ACHN (cell line): ENCODE results near the gene ASCC1.
"Not testable (repeated sequence)": the region's sequence is repeated elsewhere in the genome, so short reads cannot be mapped to it uniquely, and the experiment has no call there.

ENCODE experiments used
- DNase-seq: peaks from one replicate; pipeline ENCODE4 v3.0.0-alpha.2; 2015
- in situ Hi-C: cut with HindIII; loops from 2 replicates; pipeline ENCODE4 v1.10.0; 2017; ENCODE audit warnings: low sequenced_read_pairs, low pct_ligation_motif_present, low pct_unique_long_range_greater_than_20kb

Gene ASCC1

DNA sequence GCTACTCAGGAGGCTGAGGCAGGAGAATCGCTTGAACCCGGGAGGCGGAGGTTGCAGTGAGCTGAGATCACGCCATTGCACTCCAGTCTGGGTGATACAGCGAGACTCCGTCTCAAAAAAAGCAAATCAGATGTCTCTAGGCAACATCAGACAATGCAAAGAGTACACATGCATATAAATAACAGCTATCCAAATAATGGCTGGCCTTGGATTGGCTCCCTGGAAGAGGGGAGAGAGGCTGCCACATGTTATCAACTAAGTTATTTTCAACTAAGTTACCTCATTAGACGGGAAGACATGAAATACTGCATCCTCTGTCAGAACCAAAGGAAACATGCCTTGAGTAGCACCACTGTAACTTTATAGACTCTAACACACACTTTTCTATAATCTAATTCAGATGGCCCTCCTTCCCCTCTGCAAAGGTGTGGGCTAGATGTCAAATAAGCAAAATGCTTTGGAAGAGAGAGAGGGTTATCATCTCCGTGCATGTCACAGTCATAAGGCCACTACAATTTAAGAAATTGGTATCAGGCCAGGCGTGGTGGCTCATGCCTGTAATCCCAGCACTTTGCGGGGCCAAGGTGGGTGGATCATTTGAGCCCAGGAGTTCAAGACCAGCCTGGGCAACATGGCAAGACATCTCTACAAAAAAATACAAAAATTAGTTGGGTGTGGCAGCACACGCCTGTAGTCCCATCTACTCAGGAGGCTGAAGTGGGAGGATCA is 105.2 kb downstream of the ASCC1 start:
- DNase-seq: no peak
- in situ Hi-C loops: loop anchor here (25.0 kb wide), 1 partner anchor 201 kb away; no protein-coding TSS in a partner anchor

DNA sequence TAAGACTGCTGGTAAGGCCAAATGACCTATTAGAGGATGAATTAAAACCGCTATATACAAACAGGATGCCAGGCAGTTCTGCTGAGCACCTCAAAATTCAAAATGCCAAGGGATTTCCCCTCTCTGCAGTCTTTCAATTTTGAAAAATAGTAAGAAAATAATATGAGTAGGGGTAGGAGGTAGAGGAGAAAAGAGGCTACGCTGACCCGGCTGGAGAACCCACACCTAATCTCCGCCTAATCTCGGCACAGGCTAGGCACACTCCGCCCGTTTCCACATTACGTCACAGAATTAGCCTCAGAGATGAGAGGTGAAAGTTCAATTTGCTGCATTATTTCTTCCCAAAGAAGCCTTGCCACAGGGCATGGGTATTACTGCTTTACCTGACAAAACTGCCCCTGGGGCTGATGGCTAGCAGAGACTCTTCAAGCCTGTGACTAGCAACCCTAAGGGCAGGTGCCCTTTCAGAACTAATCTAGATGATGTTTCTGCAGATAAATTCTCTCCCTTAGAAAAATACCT is 106.4 kb downstream of the ASCC1 start:
- in situ Hi-C loops: loop anchor here (25.0 kb wide), 1 partner anchor 203 kb away; no protein-coding TSS in a partner anchor
- no peak for DNase-seq

DNA sequence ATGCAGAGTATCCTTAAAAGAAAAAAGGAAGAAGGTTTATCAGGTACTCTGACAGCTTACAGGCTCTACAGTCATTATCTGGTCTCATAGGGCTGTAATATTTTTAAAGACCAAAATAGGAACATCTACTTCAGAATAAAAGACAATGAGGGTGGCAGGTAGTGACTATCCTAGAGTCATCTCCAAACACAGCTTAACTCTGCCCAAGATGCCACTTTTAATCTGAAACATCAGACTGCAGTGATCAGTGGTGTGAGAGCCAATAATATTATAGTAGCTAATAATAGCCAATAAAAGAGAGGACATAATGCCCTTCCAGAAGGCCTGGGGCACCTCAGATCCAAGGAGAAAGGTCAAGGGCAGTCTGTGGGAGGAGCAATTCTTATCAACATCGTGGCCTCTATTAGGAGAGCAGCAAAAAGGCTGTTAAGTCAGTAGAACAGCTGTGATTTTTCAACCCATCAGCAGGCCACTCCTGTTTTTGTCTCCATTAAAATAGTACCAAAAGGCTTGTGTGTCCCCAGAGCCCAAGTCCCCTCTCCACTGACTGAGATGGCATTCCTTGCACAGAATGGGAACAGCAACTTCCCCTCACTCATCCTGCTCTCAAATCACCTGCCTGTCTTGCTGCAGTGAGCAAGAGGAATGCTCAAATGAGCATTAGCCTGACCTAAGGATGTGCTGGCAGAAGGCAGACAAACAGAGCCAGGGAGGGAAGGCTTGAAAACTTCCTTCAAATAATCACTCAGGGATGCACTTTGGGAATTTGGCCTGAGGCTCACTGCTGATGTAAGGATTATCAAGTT is 107.0 kb downstream of the ASCC1 start:
- peak; percentile 60 for DNase-seq
- in situ Hi-C loops: loop anchor here (25.0 kb wide), 1 partner anchor 203 kb away; no protein-coding TSS in a partner anchor

DNA sequence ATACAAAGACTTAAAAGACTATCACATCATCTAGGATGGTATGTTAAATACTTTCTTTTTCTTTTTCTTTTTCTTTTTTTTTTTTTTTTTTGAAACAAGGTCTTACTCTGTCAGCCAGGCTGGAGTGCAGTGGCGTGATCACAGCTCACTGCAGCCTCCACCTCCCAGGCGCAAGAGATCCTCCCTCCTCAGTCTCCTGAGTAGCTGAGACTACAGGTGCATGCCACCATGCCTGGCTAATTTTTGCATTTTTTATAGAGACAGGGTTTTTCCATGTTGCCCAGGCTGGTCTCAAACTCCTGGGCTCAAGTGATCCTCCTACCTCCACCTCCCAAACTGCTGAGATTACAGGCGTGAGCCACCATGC is 108.1 kb downstream of the ASCC1 start:
- not testable (repeated sequence) for DNase-seq
- in situ Hi-C loops: loop anchor here (25.0 kb wide), 1 partner anchor 204 kb away; no protein-coding TSS in a partner anchor

DNA sequence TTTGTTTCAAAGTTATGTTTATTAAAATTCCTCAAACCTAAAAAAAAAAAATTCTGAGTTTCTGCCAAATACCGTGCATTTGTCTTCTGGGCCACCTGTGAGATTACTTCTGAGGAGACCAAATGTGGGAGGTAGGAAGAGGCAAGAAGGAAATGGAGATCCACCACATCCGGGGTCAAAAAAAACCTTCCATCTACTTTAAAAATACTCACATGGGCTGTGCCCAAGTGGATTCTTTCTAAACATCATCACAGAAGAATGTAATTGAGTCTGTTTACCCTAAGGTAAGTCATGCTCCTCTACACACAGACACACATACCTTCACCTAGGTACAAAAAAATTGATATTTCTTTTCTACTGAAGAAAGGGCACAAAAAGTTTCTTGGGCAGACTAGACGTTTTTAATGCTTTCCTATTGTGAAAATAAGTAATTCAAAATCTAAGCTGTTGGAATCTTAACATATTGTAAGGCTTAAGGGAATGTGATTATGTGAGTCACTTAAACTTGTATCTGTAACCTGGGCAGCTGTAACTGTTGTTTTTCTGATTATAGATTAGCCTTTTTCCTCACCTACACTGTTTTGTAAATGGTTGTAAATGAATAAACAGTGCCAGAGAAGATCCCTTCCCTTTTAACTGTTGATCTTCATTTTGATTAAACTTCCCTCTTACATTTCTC is 108.6 kb downstream of the ASCC1 start:
- in situ Hi-C loops: loop anchor here (25.0 kb wide), 1 partner anchor 205 kb away; no protein-coding TSS in a partner anchor

DNA sequence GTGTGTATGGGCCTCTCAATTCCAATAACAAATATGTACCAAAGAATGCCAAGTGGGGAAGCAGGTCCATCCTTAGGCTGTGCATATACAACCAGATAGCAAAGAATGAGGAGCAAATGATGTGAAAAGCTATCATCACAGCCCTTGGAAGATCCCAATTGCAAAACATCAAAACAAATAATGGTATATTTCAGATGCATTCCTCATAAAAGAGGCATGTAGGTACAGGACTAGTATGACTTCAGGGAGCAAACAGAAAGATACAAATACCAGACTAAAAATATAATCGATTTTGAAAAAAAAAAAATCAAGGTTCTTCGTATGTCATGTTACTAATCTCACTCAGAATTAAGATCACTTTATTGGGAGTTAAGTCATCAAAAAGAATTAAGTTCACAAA is 109.2 kb downstream of the ASCC1 start:
- in situ Hi-C loops: loop anchor here (25.0 kb wide), 1 partner anchor 205 kb away; no protein-coding TSS in a partner anchor
- DNase-seq: no peak

More for the DNA sequence above, 108.6 kb downstream of the ASCC1 start:
- peak; percentile 46 for DNase-seq

DNA sequence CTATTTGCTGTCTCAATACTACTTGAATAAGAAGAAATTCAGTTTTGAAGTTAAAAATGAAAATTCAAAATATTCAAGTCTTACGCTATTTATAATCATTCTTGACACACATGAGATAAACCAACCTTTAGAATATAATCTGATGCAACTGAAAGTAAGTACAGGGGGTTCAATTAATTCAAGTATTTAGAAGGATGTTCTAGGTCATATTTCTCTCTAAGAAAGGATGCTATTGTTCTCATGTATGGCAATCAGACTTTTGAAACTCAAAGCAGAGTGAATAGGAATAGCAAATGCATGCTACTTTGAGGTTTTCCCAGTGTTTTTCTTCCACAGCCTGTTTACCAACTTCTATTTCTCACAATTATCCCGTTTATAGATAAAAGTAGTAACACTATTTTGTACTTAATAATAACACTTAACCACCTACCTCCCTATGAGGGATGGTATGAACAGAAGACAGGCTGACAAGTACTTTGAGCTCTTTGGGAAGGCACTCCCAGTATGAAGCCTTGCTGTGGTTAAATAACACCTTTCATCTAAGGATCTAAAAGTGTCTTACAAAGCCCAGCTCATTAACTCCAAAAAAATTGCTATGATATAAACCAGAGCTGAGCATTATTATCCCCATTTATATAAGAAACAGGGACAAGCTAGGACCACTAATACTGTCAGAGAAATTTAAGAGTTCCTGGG is 109.8 kb downstream of the ASCC1 start:
- in situ Hi-C loops: loop anchor here (25.0 kb wide), 1 partner anchor 206 kb away; no protein-coding TSS in a partner anchor
- no peak for DNase-seq

DNA sequence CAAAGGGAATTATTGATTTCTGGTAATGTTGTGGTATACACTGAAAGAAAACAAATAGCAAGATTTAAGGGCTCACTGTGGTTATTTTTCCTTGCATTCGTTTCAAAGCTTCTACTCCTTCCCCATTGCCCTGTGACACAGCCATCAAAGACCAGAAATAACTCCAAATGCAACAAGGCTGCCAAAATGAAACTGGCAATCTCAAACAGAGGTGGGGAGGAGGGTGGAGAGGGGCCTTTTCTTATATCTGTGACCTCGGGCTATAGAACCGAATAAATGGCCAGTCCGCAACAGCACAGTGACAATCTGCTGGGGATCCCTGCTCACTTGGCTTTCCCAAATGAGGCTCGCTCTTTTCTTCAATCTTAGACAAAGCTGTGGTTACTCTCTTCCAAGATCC is 110.4 kb downstream of the ASCC1 start:
- in situ Hi-C loops: loop anchor here (25.0 kb wide), 1 partner anchor 207 kb away; no protein-coding TSS in a partner anchor
- DNase-seq: no peak

DNA sequence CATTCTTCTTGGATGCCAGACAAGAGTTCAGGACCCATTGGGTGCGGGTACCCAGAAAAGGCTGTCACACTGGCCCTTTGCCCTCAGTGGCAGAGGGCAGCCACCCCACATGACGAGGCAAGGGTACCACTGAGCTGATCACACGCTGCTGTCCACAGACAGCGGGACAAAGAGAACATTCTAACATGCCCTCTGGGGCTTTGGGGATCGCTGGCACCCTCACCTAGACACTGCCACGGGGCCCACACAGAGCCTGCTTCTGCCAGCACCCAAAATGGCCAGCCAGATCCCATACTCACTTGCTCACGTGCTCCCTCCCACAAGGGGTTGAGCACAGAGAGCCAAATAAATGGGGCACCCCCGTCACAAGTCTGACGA is 111.0 kb downstream of the ASCC1 start:
- no peak for DNase-seq
- in situ Hi-C loops: loop anchor here (25.0 kb wide), 1 partner anchor 207 kb away; no protein-coding TSS in a partner anchor

DNA sequence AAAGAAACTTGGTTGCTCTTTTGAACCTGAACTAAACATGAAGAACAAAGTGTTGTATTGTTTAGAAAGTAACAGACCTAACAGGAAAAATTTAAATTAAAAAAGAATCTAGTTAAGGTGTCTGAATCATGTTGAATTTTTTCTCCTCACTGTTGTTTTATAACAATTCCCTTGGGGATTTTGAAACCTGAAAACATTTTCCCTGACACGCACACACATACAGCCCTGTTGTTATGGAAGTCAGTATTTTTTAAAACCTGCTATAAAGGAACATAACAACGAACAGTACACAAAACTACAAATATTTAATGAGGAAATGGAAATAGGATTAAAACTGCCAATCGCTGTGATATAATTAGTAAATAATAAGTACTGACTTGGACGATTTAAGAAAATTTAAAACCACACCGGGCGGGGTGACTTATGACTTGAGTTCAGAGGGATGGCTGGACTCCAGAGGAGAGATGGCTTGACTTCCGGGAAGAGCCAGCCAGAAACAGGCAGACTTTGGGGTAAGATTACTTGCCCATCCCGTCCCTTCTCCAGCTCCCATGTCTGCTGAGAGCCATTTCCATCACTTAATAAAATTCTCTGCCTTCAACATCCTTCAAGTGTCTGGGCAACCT is 111.5 kb downstream of the ASCC1 start:
- DNase-seq: no peak
- in situ Hi-C loops: loop anchor here (25.0 kb wide), 1 partner anchor 208 kb away; no protein-coding TSS in a partner anchor

DNA sequence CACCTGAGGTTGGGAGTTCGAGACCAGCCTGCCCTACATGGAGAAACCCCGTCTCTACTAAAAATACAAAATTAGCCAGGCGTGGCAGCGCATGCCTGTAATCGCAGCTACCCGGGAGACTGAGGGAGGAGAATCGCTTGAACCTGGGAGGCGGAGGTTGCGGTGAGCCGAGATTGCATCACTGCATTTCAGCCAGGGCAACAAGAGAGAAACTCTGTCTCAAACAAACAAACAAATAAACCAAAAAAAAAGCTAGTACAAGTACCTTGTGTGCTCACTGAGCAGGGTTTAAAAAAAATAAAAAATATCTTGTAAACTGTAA is 116.5 kb downstream of the ASCC1 start:
- DNase-seq: no peak
- in situ Hi-C loops: no loop called here

DNA sequence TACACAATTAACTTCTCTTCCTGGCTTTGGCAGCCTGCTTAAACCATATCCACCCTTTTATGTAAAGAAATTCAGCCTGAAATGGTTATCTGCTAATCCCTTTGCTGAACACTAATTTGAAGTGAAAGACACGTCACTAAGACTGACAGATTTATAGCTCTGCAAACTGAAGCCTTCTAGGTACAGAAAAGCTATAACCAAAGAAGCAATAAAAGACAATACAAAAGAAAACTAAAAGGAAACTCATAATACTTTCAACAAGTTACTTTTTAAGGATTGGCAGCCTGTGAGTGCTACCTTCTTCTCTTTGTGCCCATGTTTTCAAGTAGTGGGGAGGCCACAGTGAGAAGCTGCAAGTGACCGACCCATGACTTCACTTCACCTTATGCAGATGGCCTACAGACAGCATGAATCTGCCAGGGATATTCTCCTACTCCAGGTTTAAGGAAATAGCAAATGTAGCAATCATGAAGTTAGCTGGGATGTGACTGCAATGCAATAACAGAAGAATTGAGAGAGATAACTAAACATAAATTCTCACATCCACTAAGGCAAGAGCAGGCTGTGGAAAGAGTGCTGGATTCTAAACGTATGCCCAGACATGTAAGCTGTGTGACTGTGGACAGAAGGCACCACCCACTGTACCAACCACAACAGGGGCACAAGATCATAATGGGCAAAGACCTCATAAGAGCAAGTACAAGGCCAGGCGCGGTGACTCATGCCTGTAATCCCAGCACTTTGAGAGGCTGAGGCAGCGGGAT is 117.1 kb downstream of the ASCC1 start:
- in situ Hi-C loops: no loop called here
- DNase-seq: no peak

DNA sequence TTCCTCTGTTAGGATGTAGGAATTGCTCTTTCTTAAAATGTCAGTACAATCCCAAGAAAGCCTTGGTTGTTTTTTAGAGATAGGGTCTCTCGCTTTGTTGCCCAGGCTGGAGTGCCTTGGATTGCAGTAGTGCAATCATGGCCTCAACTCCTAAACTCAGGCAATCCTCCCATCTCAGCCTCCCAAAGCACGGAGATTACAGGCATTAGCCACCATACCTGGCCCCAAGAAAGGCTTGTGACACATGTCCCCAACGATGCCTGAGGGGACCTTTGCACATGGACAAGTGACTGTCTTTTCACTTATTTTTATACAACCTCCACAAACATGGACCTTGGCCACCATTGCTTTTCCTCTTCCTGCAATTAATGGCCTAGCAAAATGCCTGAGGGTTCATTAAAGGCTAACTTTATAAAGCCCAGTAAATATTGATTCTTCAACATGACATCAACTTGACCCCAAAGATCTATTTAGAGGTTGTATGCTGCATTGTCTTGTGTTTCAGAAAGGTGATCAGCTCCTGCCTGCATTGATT is 117.7 kb downstream of the ASCC1 start:
- in situ Hi-C loops: no loop called here
- DNase-seq: no peak

DNA sequence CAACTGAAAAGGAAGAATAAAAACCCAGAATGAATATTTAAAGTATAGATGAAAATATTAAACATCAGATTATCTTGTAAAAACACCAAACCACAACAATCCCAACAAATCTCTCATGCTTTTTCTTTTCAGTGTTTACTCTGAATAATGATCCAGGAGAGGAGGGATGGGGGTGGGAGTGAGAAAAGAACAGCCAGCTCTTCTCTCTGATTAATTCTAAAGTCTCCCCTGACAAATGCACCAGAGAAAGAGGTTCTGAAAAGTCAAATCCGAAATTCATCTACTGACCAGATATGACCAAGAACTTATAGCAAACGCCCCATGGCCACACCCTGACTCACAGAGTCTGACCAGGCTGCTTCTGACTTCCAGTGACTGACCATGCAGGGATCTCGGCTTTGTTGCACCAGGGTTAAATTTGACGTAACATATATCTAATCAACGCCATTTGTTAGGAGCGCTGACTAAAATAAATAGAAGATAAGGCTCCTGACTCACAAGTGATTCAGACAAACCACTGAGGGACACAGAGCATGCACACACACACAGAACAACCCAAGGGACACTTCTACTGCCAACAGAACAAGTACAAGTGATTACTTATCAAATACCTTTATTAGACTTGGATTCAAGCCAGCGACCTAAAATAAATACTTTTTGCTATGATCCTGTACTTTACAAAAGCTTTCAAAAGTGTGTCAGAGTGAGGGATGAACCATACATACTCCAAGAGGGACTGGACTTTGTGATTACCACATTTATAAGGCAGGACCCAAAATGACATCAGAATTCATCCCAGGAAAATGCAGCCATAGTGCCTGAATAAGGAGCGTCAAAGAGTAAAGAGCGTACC is 118.4 kb downstream of the ASCC1 start:
- peak; percentile 54 for DNase-seq
- in situ Hi-C loops: no loop called here

DNA sequence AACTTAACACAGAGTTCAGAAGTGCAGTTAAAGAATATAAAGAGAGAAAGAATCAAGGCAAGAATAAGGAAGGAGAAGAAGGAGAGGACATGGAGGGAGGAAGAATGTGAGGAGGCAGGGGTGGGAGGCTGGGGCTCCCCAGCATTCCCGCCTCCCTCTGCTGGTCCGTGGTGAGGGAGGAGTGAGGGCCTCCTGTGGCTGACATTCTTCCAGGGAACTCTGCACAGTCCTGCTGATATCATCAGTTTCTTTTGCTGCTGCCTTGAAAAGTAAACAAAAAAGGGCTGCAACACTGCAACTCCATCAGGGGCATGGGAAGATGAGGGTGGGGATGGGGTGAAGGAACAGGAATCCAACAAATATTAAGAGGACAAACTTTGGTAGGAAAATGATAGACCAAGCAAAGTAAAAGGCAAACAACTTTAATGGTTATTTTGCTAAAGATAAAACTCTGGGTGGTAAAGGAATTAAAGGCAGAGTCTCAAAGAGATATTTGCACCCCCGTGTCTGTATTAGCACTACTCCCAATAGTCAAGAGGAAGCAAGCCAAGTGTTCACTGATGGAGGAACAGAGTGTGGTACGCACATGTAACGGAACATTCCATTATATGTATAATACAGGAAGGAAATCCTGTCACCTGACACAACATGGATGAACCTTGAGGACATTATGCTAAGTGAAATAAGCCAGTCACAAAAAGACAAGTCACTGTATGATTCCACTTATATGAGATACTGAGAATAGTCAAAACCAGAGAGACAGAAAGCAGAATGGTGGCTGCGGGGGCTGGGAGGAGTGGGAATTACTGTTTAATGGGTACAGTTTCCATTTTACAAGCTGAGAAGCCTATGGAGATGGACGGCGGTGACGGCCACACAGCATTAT is 119.7 kb downstream of the ASCC1 start:
- DNase-seq: peak; percentile 10

More for the DNA sequence above, 119.7 kb downstream of the ASCC1 start:
- in situ Hi-C loops: no loop called here
